Stimulated activated CD4-positive, alpha-beta T cell treated with anti-CD3 and anti-CD28 coated beads, Interleukin-4, amount 100 ng/mL, for 24 hours (primary cell): Measurements from ENCODE around the gene FBXO28.

Experiments used
- DNase-seq: peaks from one replicate; pipeline ENCODE4 v3.0.0-alpha.2; 2020

Gene FBXO28

GRCh38 chr1:224096773-224097172 lies 17.1 kb upstream of the FBXO28 start:
- DNase-seq: no peak

GRCh38 chr1:224098007-224098406 lies 15.9 kb upstream of the FBXO28 start:
- DNase-seq: no peak

GRCh38 chr1:224106568-224107281 lies 7.2 kb upstream of the FBXO28 start:
- DNase-seq: no peak

GRCh38 chr1:224107282-224107625 lies 6.7 kb upstream of the FBXO28 start:
- no peak for DNase-seq

GRCh38 chr1:224108991-224109390 lies 4.9 kb upstream of the FBXO28 start:
- no peak for DNase-seq

- no peak for DNase-seq
These were observed 3.9 kb upstream of the FBXO28 start for GRCh38 chr1:224109981-224110380.

- no peak for DNase-seq
These were observed 906 bp upstream of the FBXO28 start for GRCh38 chr1:224113005-224113404.

GRCh38 chr1:224113545-224113917 lies 380 bp upstream of the FBXO28 start:
- DNase-seq: no peak

- no peak for DNase-seq
These were observed 870 bp downstream of the FBXO28 start for GRCh38 chr1:224114787-224115175.

GRCh38 chr1:224116131-224116530 lies 2.2 kb downstream of the FBXO28 start:
- no peak for DNase-seq

GRCh38 chr1:224118688-224119087 lies 4.8 kb downstream of the FBXO28 start:
- DNase-seq: no peak

GRCh38 chr1:224123136-224123535 lies 9.2 kb downstream of the FBXO28 start:
- DNase-seq: no peak

- DNase-seq: no peak
These were observed 10.3 kb downstream of the FBXO28 start for GRCh38 chr1:224124220-224124619.

GRCh38 chr1:224127925-224128819 lies 14.3 kb downstream of the FBXO28 start:
- DNase-seq: no peak

- DNase-seq: no peak
These were observed 17.3 kb downstream of the FBXO28 start for GRCh38 chr1:224131253-224131652.

GRCh38 chr1:224132901-224133300 lies 19.0 kb downstream of the FBXO28 start:
- DNase-seq: no peak

- no peak for DNase-seq
These were observed 19.9 kb downstream of the FBXO28 start for GRCh38 chr1:224133741-224134299.

- DNase-seq: no peak
These were observed 23.6 kb downstream of the FBXO28 start for GRCh38 chr1:224137518-224137917.

- no peak for DNase-seq
These were observed 24.3 kb downstream of the FBXO28 start for GRCh38 chr1:224138198-224138597.

- DNase-seq: no peak
These were observed 27.8 kb downstream of the FBXO28 start for GRCh38 chr1:224141693-224142092.

- no peak for DNase-seq
These were observed 35.8 kb downstream of the FBXO28 start for GRCh38 chr1:224149709-224150108.

- no peak for DNase-seq
These were observed 37.2 kb downstream of the FBXO28 start for GRCh38 chr1:224151117-224151516.

- DNase-seq: no peak
These were observed 43.4 kb downstream of the FBXO28 start for GRCh38 chr1:224157316-224157715.

GRCh38 chr1:224159541-224159940 lies 45.6 kb downstream of the FBXO28 start:
- DNase-seq: no peak
